ENCODE results near the gene E2F6.

The E2F6 gene

DNA sequence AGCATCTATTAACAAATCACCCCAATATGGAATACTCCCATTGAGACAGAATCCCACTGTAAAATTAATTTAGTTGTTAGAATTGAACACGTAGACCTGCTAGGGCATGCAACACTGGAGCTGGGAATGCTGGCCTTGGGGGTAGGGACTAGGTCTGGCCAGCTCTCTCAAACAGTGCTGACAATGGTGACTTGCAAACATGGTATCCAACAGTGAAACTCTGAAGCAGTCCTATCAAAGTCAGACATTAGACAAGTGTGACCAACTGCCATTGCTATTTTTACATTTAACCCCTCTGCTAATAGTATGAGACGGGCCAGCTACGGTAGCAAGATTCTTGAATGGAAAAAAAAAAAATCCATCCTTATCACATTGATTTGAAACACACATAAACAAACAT lies 7.2 kb downstream of the E2F6 start:
- TF ChIP-seq GATA3 (IDR thresholded peaks at IDR 0.05; ENCODE audit: low read depth, low read length) (no peak), GATA2 (IDR thresholded peaks at IDR 0.05; ENCODE audit: low read depth, low read length) (no peak)

DNA sequence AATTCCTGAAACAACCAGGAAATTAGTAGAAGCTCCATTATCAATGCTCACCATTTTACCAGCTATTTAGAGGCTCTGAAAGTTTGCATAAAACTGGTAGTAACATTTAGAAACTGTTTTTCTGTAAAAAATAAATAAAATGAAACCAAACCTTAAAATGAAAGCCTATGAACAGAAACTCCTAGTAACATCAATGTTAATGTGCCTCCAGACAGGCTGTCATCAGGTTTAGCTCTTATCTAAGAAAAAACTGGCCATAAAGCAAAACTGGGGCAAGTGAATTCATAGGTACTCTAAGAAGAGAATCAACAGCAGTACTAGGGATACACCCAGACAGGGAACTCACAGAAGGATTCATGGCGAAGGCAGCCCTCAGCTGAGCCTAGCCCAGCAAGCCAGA lies 8.0 kb downstream of the E2F6 start:
- TF ChIP-seq GATA3 (IDR thresholded peaks at IDR 0.05; ENCODE audit: low read depth, low read length) (no peak), GATA2 (IDR thresholded peaks at IDR 0.05; ENCODE audit: low read depth, low read length) (no peak)

DNA sequence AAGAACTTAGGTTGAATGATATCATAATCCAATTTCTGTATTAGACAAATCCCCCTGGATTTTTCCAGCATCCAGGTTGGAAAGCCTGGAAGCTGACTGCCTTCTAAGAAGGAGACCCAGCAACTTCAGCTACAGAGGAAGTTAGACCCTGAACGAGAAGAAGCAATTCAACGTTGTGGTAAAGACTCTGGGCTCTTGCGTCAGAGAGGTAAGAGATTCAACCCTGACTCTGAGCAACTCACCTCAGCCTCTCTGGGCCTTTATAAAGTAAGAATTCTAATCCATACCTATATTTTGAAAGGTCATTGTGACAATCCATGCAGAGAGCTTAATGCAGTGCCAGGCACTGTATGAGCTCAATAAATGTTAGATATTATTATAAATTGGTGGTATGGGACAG lies 9.7 kb downstream of the E2F6 start:
- TF ChIP-seq GATA2 (IDR thresholded peaks at IDR 0.05; ENCODE audit: low read depth, low read length) (no peak), GATA3 (IDR thresholded peaks at IDR 0.05; ENCODE audit: low read depth, low read length) (no peak)

DNA sequence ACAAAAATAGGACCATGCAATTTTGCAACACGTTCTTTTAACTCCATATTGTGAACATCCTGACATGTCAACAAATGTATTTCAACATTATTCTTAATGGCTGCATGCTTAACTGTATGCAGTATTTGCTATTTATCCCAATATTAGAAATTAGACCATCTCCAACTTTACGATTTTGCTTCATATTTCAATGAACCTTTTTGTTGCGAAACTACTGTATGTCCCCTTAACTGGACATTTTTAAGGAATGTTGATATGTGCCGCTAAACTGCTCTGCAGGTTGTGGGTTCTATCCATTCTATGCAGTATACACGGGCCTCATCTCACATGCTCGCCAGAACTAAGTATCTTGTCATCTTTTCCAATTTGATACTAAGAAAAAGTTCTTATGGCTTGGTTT lies 11.1 kb downstream of the E2F6 start:
- TF ChIP-seq GATA3 (IDR thresholded peaks at IDR 0.05; ENCODE audit: low read depth, low read length), result no peak
- no peak for TF ChIP-seq GATA2 (IDR thresholded peaks at IDR 0.05; ENCODE audit: low read depth, low read length)

DNA sequence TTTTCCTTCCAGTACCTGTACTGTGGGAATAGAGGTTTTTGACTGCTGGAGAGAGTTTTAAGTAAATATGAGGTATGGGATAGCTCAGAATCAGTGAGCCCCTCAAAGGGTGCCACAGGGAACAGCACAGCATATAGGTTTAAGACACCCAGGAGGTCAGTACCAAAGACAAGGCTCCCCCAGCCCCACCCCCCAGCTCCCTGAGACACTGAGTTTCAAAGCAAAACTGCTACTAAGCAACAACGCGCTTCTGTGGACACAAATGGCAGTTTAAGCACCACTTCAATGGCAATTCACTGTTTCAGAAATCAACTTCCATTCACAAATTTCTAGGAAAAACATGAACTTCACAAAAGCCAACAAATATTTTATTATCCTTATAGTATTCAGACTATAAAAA lies 15.2 kb downstream of the E2F6 start:
- TF ChIP-seq GATA3 (IDR thresholded peaks at IDR 0.05; ENCODE audit: low read depth, low read length) (no peak), GATA2 (IDR thresholded peaks at IDR 0.05; ENCODE audit: low read depth, low read length) (no peak)

DNA sequence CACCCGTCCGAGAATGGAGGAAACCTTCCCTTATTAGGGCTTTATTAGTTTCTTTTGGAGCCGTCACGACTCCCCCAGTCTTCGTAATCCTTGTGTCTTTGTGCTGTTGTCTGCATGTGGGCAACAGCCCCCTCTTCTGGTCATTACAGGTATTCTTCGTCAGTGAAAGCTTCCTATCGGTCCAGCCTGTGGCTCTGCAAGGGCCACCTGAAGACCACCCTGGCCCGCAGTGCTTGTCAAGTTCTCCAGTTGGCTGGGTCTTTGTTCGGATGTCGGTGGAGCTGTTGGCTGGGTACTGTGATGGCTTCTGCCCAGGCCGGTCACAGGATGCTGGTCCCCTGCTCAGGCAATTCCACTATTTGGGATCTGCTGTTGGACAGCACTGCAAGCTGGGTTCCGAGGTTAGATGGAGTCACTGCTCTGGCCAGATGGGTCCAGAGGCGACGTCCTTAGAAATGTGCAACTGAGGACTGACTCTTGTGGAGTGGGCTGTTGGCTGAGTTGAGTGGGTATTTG lies 19.2 kb downstream of the E2F6 start:
- TF ChIP-seq GATA2 (IDR thresholded peaks at IDR 0.05; ENCODE audit: low read depth, low read length) (no peak), GATA3 (IDR thresholded peaks at IDR 0.05; ENCODE audit: low read depth, low read length) (no peak)

DNA sequence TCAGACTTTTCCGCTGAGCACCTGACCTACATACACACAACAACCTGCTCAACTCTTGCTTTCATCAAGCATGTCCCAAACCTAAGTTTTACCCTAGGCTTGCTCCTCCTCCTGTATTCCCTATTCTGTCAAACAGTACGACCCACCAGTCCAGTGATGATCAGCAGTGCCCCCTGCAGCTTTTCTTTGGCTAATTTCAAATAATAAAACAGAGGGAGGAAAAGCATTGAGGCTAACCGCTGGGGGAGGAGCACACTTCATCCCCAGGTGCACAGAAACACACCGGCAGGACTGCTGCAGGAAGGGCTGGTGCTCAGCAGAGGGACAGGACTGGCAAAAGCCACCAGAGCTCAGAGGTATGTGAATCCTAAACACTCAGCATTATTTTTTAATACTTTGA lies 21.2 kb downstream of the E2F6 start:
- TF ChIP-seq GATA2 (IDR thresholded peaks at IDR 0.05; ENCODE audit: low read depth, low read length) (no peak), GATA3 (IDR thresholded peaks at IDR 0.05; ENCODE audit: low read depth, low read length) (no peak)

DNA sequence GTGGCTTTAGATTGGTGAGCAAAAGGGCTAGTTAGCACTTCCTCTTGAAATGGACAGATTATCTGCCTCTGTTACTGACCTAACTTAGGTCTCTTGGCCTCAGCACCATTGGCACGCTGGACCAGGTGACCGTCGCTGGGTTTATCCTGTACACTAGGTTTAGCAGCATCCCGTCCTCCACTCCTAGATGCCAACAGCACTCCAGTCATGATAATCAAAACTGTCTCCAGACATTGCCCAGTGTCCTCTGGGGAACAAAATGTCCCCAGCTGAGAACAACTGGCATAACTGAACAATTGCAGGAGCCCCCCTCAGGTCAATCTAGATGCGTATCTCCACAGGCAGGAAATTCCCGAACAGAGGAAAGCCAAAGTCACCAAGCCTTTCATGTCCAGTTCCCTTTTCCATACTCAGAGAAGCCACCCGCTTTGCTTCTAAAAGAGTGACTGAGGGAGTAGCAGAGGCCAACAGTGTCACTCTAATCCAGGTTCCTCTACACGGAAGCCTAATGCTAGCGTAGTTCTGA lies 27.3 kb downstream of the E2F6 start:
- no peak for TF ChIP-seq GATA3 (IDR thresholded peaks at IDR 0.05; ENCODE audit: low read depth, low read length)
- no peak for TF ChIP-seq GATA2 (IDR thresholded peaks at IDR 0.05; ENCODE audit: low read depth, low read length)

DNA sequence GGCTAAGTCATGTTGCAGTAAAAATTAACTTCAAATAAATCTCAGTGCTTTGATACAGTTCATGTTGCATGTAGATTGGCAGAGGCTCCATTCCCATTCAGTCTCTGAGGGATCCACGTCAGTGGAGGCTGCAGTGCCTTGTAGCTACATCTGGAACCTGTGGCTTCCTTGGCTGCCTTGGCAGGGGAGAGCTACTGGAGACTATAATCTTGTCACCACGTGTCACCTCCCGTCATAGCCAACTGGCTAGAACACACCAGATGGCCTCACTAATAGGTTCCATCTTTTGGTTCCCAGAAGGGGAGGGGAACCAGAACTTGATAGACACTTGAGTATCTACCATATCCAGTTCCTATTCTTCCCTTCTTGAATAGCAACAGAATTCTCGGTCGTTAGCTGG lies 28.4 kb downstream of the E2F6 start:
- no peak for TF ChIP-seq GATA2 (IDR thresholded peaks at IDR 0.05; ENCODE audit: low read depth, low read length)
- no peak for TF ChIP-seq GATA3 (IDR thresholded peaks at IDR 0.05; ENCODE audit: low read depth, low read length)

DNA sequence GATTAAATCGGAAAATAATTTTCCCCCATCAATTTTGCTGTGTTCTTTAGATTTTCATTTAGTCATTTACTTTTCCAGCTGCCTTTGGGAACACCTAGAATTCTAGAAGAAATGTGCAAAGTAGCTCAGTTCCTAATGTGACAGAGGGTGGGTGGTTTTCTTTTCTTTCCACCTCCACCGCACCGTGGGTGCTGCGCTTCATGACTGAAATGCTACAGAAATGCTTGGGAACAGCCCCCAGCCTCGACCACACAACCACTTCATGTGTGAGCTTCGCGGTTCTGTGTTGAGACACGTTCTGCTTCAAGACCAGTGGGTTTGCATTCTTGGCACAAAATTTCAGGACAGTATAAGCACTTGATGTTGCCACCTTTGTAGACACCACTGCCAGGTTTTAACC lies 30.9 kb downstream of the E2F6 start:
- TF ChIP-seq GATA2 (IDR thresholded peaks at IDR 0.05; ENCODE audit: low read depth, low read length), result no peak
- no peak for TF ChIP-seq GATA3 (IDR thresholded peaks at IDR 0.05; ENCODE audit: low read depth, low read length)

DNA sequence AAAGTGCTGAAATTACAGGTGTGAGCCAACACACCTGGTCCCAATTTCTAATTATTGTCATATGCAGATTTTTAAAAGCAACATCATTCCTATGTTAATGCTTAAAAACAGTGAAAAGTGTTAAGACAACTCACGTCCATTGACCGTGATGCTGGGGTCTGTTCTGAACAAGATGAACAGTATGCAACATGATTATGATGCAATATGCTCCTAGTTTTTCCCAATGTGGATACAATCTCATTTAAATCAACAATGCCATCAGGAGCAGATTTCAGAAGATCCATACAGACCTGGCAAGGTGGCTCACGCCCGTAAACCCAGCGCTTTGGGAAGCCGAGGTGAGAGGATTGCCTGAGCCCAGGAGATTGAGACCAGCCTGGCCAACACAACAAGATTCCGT lies 31.5 kb downstream of the E2F6 start:
- TF ChIP-seq GATA2 (IDR thresholded peaks at IDR 0.05; ENCODE audit: low read depth, low read length), result no peak
- no peak for TF ChIP-seq GATA3 (IDR thresholded peaks at IDR 0.05; ENCODE audit: low read depth, low read length)

DNA sequence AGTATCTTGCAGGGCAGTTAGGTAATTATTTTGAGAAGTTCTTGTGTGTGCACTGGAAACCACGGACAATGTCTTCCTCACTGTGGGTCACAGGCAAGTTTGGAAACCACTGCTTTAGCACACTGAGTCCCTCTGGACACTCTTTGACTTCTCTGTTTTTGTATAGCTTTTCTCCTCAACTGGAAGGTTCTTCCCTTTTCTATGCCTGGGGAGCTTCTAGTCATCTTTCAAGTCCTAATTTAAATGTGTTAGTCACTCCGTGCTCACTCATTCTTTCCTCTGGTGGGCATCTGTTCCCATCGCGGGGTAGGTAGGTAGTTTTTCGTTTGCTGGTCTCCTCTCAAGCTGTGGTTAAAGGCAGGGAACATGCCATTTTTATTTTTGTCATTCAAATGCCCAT lies 32.1 kb downstream of the E2F6 start:
- TF ChIP-seq GATA3 (IDR thresholded peaks at IDR 0.05; ENCODE audit: low read depth, low read length), result no peak
- no peak for TF ChIP-seq GATA2 (IDR thresholded peaks at IDR 0.05; ENCODE audit: low read depth, low read length)

DNA sequence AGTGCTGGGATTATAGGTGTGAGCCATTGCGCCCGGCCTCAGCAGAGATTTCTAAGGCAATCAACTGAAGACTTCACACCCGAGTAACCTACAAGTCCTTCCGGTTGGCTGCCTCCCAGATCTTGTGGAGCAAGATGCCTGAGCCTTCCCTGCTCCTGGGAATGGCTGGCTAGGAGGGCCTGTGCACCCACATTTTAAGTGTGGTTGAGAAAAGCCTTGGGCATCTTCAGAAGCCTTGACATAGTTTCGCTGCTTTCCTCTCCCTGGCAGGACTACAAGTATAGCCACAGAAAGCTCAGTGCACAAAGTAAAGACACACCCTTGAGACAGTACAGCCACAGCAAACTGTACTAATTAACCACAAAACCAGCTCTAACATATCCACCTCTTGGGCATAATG lies 35.2 kb downstream of the E2F6 start:
- TF ChIP-seq GATA2 (IDR thresholded peaks at IDR 0.05; ENCODE audit: low read depth, low read length), result no peak

DNA sequence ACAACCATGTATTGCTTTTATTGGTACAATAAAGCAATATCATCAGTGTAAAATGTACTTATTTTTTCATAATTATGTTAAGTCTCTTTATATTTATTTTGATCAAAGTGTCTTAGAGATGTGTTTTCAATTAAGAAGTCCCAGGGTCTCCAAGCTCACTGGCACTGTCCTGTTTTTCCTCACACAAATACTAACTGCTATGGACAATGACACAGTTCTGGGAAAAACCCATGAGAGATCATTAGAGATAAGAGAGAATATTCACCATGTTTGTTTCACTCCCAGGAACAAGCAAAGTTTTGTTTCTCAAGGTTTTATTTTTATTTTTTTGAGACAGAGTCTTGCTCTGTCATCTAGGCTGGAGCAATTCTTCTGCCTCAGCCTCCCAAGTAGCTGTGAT lies 38.7 kb downstream of the E2F6 start:
- peak; percentile 70 for TF ChIP-seq GATA2 (IDR thresholded peaks at IDR 0.05; ENCODE audit: low read depth, low read length)
- TF ChIP-seq GATA3 (IDR thresholded peaks at IDR 0.05; ENCODE audit: low read depth, low read length), result peak; percentile 78

DNA sequence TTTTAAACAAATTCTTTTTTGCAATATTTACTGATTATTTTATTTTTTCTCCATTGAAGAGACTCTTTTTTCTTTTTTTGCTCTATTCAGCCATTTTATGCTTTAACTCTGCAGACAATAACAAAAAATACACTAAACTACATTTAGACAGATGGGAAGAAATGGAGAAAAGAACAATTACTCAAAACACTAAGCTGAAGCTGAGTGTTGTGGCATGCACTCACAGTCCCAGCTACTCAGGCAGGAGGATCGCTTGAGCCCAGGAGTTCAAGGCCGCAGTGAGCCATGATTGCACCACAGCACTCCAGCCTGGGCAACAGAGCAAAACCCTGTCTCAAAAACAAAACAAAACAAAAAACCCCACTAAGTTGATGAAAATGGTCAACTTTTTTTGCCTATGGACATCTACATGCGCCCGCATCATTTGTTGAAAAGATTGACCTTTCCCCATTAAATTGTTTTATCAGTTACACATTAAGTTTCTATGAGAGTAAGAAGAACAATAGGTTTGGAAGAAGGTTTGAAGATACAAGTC lies 43.0 kb downstream of the E2F6 start:
- no peak for TF ChIP-seq GATA2 (IDR thresholded peaks at IDR 0.05; ENCODE audit: low read depth, low read length)
- no peak for TF ChIP-seq GATA3 (IDR thresholded peaks at IDR 0.05; ENCODE audit: low read depth, low read length)

DNA sequence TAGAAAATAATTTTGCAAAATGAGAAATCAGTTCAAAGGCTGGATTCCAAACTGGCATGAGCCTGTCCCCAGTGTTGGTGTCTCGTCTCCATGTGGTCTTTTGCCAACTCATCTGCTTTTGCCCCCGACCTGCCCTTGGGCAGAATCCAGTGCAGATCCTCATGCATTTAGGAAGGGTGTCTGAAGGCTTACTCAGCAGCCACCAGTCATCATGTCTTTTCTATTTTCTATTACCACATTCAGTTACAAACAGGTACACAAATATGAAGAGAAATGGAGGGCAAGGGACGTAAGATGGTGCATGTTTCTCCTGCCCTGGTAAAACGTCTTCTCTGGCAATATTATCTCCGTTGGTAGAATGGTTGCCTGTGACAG lies 43.5 kb downstream of the E2F6 start:
- TF ChIP-seq GATA2 (IDR thresholded peaks at IDR 0.05; ENCODE audit: low read depth, low read length) (no peak), GATA3 (IDR thresholded peaks at IDR 0.05; ENCODE audit: low read depth, low read length) (no peak)
